NOMO-1 treated with dmso at 0.1 percent for 144 hours (cell line): Measurements from ENCODE around the gene TPSB2.
"Not testable (repeated sequence)": the region's sequence is repeated elsewhere in the genome, so short reads cannot be mapped to it uniquely, and the experiment has no call there.

Source experiments
- DNase-seq: peaks from one replicate; lab custom pipeline; 2025; ENCODE audit not compliant: unreplicated experiment; lab: John Stamatoyannopoulos, UW

TPSB2 gene

GRCh38 chr16:1230084-1230470, at the start of gene TPSB2:
TSS of gene TPSB2 (minus strand) at chr16:1230184. CDS start at chr16:1229951, 233 bp downstream.
- DNase-seq: not testable (repeated sequence)

- no peak for DNase-seq
Observed at GRCh38 chr16:1279081-1279944, 49.3 kb upstream of the TPSB2 start.

GRCh38 chr16:1278477-1278876, 48.5 kb upstream of the TPSB2 start:
- DNase-seq: no peak

DNA sequence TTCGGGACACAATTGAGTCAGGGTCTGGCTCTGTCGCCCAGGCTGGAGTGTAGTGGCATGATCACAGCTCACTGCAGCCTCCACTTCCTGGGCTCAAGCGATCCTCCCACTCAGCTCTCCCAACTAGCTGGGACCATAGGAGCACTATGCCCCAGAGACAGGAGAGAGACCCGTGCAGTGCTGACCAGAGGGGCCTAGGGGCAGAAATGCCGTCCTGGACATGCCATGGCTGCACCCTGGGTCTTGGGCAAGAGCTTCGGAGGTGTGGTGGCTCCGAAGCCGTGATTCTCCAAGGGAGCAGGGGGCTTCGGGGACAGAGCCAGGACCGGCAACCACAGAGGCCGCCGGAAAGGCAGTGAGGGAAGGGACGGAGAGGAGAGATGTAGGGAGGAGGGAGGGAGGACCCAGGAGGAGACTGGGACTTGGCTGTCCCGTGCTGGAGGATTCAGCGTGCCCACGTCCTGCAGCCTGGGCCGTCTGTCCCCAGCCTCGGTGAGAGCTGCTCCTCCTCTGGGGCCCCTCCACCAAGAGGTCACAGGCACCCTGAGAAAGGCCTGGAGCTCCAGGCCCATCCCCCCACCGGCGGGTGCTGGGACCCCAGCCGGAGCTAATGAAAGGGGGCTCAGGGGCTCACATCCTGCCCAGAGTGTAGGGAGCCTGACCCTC, 47.8 kb upstream of the TPSB2 start:
- no peak for DNase-seq

- DNase-seq: no peak
Observed at GRCh38 chr16:1277151-1277598, 47.2 kb upstream of the TPSB2 start.

DNA sequence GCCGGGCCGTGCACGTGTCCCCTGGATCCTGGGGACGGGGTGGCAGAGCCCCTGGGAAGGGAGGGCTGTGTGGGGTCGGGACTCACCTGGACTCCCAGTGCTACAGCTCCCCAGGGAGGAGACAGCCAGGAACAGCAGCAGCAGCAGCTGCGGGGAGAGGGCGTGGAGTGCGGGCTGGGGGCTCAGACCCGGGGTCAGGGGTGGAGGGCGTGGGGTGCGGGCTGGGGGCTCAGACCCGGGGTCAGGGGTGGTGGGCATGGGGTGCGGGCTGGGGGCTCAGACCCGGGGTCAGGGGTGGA, 46.5 kb upstream of the TPSB2 start:
- no peak for DNase-seq

DNA sequence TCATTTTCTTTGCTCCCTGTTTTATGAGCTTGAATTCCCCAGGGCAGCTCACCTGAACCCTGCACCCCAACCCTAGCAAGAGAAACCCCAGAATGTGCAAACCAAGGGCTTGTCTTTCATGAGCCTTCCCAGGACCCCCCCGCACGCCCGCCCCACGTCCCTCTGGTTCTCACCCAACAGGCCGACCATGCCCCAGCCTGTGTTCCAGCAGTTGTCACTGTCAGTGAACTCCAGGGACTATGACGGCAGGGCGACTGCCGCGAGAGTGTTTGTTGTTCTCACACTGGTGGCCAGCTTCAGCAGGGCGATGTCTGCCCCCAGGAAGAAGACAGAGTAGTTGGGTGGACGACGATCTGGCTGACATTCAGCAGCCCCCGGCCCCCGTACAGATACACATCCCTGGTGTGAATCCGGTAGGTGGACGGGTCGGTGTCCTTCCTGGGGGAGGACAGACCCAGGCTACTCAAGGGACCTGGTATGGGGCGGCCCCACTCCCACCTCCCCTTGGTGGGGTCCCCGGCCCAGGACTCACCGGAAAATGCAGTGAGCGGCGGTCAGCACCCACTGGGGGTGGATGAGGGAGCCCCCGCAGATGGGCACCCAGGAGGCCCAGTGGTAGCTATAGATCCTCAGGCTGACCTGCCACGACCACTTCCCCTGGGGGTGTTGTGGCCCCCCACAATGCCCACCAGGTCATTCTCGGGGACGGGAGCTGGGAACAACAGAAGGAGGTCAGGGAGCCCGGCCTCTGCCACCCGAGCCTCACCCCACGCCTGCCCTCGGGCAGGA, 46.0 kb upstream of the TPSB2 start:
- DNase-seq: no peak

- DNase-seq: no peak
Observed at GRCh38 chr16:1274767-1275166, 44.8 kb upstream of the TPSB2 start.

DNA sequence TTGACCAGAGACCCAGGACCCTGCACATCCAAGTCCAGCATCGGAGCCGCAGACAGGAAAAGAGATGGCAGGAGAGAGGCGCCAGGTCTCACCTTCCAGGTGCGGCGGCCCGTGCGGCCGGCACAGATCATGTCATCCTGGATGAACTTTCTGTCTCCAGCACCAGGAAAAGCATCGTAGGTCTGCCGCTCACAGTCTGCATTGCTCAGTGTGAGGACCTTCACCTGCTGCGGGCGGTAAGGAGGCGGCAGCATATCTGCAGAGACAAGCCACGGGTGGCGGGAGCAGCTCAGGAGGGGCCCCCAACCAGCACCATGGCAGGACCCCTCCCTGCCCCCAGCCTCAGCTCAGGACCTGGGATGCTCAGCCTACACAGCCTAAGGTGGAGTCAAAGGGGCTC, 43.8 kb upstream of the TPSB2 start:
- no peak for DNase-seq

- no peak for DNase-seq
Observed at GRCh38 chr16:1272453-1273198, 42.6 kb upstream of the TPSB2 start.

- DNase-seq: not testable (repeated sequence)
Observed at GRCh38 chr16:1271724-1272413, 41.9 kb upstream of the TPSB2 start.

- DNase-seq: no peak
Observed at GRCh38 chr16:1271380-1271723, 41.4 kb upstream of the TPSB2 start.

GRCh38 chr16:1269418-1269817, 39.4 kb upstream of the TPSB2 start:
- DNase-seq: not testable (repeated sequence)

GRCh38 chr16:1265826-1266225, 35.8 kb upstream of the TPSB2 start:
- DNase-seq: no peak

- no peak for DNase-seq
Observed at GRCh38 chr16:1265090-1265630, 35.2 kb upstream of the TPSB2 start.

DNA sequence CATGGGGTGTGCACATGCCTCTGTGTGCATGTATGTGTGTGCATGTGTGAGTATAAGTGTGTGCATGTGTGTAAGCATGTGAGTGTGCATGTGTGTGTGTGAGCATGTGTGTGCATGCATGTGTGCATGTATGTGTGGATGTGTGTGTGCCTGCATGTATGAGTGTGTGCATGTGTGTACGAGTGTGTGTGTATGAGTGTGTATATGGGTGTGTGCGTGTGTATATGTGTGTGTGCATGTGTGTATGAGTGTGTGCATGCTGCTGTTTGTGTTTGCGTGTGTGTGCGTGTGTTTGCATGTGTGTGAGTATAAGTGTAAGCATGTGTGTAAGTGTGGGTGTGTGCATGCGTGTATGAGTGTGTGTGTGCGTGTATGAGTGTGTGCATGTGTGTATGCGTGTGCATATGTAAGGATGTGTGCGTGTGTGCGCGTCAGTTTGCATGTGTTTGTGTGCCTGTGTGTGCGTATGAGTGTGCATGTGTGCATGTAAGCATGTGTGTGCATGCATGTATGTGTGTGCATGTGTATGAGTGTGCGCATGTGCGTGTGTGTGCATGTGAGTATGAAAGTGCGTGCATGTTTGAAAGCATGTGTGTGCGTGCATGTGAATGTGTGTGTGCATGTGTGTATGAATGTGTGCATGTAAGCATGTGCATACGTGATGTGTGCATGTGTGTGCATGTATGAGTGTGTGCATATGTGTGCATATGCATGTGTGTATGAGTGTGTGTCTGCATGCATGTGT, 34.5 kb upstream of the TPSB2 start:
- no peak for DNase-seq

- DNase-seq: no peak
Observed at GRCh38 chr16:1263591-1264344, 33.8 kb upstream of the TPSB2 start.

- DNase-seq: no peak
Observed at GRCh38 chr16:1262846-1263221, 32.9 kb upstream of the TPSB2 start.
